H9 (cell line): ENCODE results near the gene ACVR1C. TPM values are rescaled to one million over a fixed set of nuclear protein-coding genes. Genes with fewer than 3 reads are reported as not detected.

Source experiments
- DNase-seq: peaks from one replicate; pipeline ENCODE4 v3.0.0-alpha.2; 2017
- H2AFZ ChIP-seq: one replicate; pipeline ENCODE4 v1.6.1; 2013; ENCODE audit warnings: mild to moderate bottlenecking, low read length, control low read depth, moderate library complexity
- H2AK5ac ChIP-seq: 2 replicates; pipeline ENCODE4 v1.6.1; 2013; ENCODE audit warnings: low read length, control low read depth, mixed read lengths; ENCODE audit not compliant: insufficient read length
- H2BK120ac ChIP-seq: one replicate; pipeline ENCODE4 v1.6.1; 2013; ENCODE audit warnings: low read depth, mild to moderate bottlenecking, low read length, control low read depth, inconsistent platforms; ENCODE audit not compliant: poor library complexity, severe bottlenecking
- H2BK12ac ChIP-seq: 2 replicates; pipeline ENCODE4 v1.6.1; 2013; ENCODE audit warnings: low read length, control low read depth, mixed read lengths, low read depth; ENCODE audit not compliant: insufficient read length
- H2BK15ac ChIP-seq: 2 replicates; pipeline ENCODE4 v1.6.1; 2013; ENCODE audit warnings: low read depth, low read length, control low read depth
- H2BK20ac ChIP-seq: one replicate; pipeline ENCODE4 v1.6.1; 2013; ENCODE audit warnings: low read depth, mild to moderate bottlenecking, low read length, control low read depth, inconsistent platforms; ENCODE audit not compliant: poor library complexity, severe bottlenecking
- H2BK5ac ChIP-seq: 2 replicates; pipeline ENCODE4 v1.6.1; 2013; ENCODE audit warnings: low read length, control low read depth, mixed read lengths; ENCODE audit not compliant: insufficient read length
- H3K14ac ChIP-seq: 2 replicates; pipeline ENCODE4 v1.6.1; 2013; ENCODE audit warnings: low read length, control low read depth; ENCODE audit not compliant: insufficient read depth
- H3K18ac ChIP-seq: 2 replicates; pipeline ENCODE4 v1.6.1; 2013; ENCODE audit warnings: low read depth, mild to moderate bottlenecking, mixed read lengths, low read length, control low read depth; ENCODE audit not compliant: insufficient read length
- H3K23ac ChIP-seq: 2 replicates; pipeline ENCODE4 v1.6.1; 2013; ENCODE audit warnings: low read length, control low read depth, mixed read lengths, low read depth; ENCODE audit not compliant: insufficient read length
- H3K23me2 ChIP-seq: 2 replicates; pipeline ENCODE4 v1.6.1; 2013; ENCODE audit warnings: low read depth, mild to moderate bottlenecking, mixed read lengths, low read length, control low read depth; ENCODE audit not compliant: insufficient read length, poor library complexity, severe bottlenecking
- H3K27ac ChIP-seq: 2 replicates; pipeline ENCODE4 v1.5.1; 2013; ENCODE audit warnings: low read length, control low read depth, mixed read lengths, low read depth; ENCODE audit not compliant: insufficient read length
- H3K27me3 ChIP-seq: 2 replicates; pipeline ENCODE4 v1.6.1; 2013; ENCODE audit warnings: low read length, control low read depth, inconsistent platforms; ENCODE audit not compliant: insufficient read depth
- H3K4ac ChIP-seq: 2 replicates; pipeline ENCODE4 v1.6.1; 2013; ENCODE audit warnings: low read depth, mild to moderate bottlenecking, control low read depth, inconsistent platforms, low read length, moderate library complexity
- H3K4me1 ChIP-seq: 2 replicates; pipeline ENCODE4 v1.6.1; 2013; ENCODE audit warnings: low read length, control low read depth, inconsistent platforms; ENCODE audit not compliant: insufficient read depth
- H3K4me2 ChIP-seq: 2 replicates; pipeline ENCODE4 v1.6.1; 2013; ENCODE audit warnings: low read length, control low read depth, mixed read lengths; ENCODE audit not compliant: insufficient read length, insufficient read depth
- H3K56ac ChIP-seq: 2 replicates; pipeline ENCODE4 v1.6.1; 2013; ENCODE audit warnings: low read depth, mild to moderate bottlenecking, mixed read lengths, low read length, control low read depth; ENCODE audit not compliant: insufficient read length
- H3K79me1 ChIP-seq: 2 replicates; pipeline ENCODE4 v1.6.1; 2013; ENCODE audit warnings: low read depth, mild to moderate bottlenecking, moderate library complexity, low read length, control low read depth, inconsistent platforms; ENCODE audit not compliant: insufficient read depth, poor library complexity, severe bottlenecking
- H3K79me2 ChIP-seq: 2 replicates; pipeline ENCODE4 v1.6.1; 2013; ENCODE audit warnings: low read length, control low read depth, inconsistent platforms; ENCODE audit not compliant: insufficient read depth
- H3K9ac ChIP-seq: 2 replicates; pipeline ENCODE4 v1.6.1; 2013; ENCODE audit warnings: low read length, control low read depth, mixed read lengths; ENCODE audit not compliant: insufficient read length; ENCODE audit errors: extremely low read depth
- H3K9me3 ChIP-seq: one replicate; pipeline ENCODE4 v1.6.1; 2013; ENCODE audit warnings: low read depth, low read length, inconsistent platforms; ENCODE audit not compliant: control insufficient read depth
- H3T11ph ChIP-seq: one replicate; pipeline ENCODE4 v1.6.1; 2013; ENCODE audit warnings: mild to moderate bottlenecking, low read length, control low read depth, inconsistent platforms
- H4K20me1 ChIP-seq: one replicate; pipeline ENCODE4 v1.6.1; 2013; ENCODE audit not compliant: control insufficient read depth, insufficient read length, insufficient read depth
- H4K5ac ChIP-seq: 2 replicates; pipeline ENCODE4 v1.6.1; 2013; ENCODE audit warnings: low read depth, mild to moderate bottlenecking, mixed read lengths, low read length, control low read depth; ENCODE audit not compliant: insufficient read length
- H4K8ac ChIP-seq: replicated peaks from 2 replicates; pipeline ENCODE4 v1.6.1; 2013; ENCODE audit warnings: low read length, control low read depth, mixed read lengths, low read depth; ENCODE audit not compliant: insufficient read length
- H4K91ac ChIP-seq: 2 replicates; pipeline ENCODE4 v1.6.1; 2013; ENCODE audit warnings: low read depth, mild to moderate bottlenecking, moderate library complexity, mixed read lengths, low read length, control low read depth; ENCODE audit not compliant: insufficient read length
- H3K27ac Mint-ChIP-seq, 3 experiments: 2 replicates in 2 of 3; 3 replicates in 1 of 3; pipeline ENCODE4 v1.8.0; 2020 to 2021; ENCODE audit warnings: mixed read lengths in 3 of 3, mild to moderate bottlenecking in 1 of 3, moderate library complexity in 1 of 3
- H3K27me3 Mint-ChIP-seq: 2 replicates; pipeline ENCODE4 v1.8.0; 2021; ENCODE audit warnings: low read depth, mild to moderate bottlenecking, moderate library complexity, mixed read lengths
- H3K36me3 Mint-ChIP-seq, 3 experiments: 2 replicates in 2 of 3; 3 replicates in 1 of 3; pipeline ENCODE4 v1.8.0; 2020 to 2021; ENCODE audit warnings: low read depth in 3 of 3, mixed read lengths in 3 of 3; ENCODE audit not compliant: insufficient read depth in 1 of 3
- H3K4me1 Mint-ChIP-seq, 2 experiments: 2 replicates each; pipeline ENCODE4 v1.8.0; 2020; ENCODE audit warnings: mixed read lengths in 2 of 2
- H3K4me3 Mint-ChIP-seq, 2 experiments: 2 replicates in 1 of 2; 3 replicates in 1 of 2; pipeline ENCODE4 v1.8.0; 2020 to 2021; ENCODE audit warnings: mild to moderate bottlenecking in 2 of 2, mixed read lengths in 2 of 2, moderate library complexity in 1 of 2
- H3K9me3 Mint-ChIP-seq, 2 experiments: 2 replicates in 1 of 2; 3 replicates in 1 of 2; pipeline ENCODE4 v1.8.0; 2020; ENCODE audit warnings: mild to moderate bottlenecking in 2 of 2, mixed read lengths in 2 of 2, moderate library complexity in 1 of 2
- WGBS: extraction: QIAGEN DNeasy Blood & Tissue Kit; methylation state at CpG from one replicate; pipeline ENCODE4 v1.1.7; 2013; ENCODE audit warnings: missing lambda C conversion rate, low lambda C conversion rate, mixed read lengths; ENCODE audit not compliant: insufficient read length; ENCODE audit errors: extremely low coverage; 5-methylcytosine and 5-hydroxymethylcytosine counted together
- total RNA-seq: library from RNA; stranded (reverse); gene quantifications from 2 replicates; pipeline ENCODE4 v1.2.1, GENCODE V29; 2021
- TF ChIP-seq, protein P1 (sequence below): fragments of 200-600 bp; sonication (generic); conservative IDR thresholded peaks from 3 replicates; pipeline ENCODE4 v1.8.0; 2021; ENCODE audit warnings: antibody characterized with exemption, mild to moderate bottlenecking

The ACVR1C gene
- total RNA-seq, 1 experiment from 2014 or later, result 0.81 TPM

DNA sequence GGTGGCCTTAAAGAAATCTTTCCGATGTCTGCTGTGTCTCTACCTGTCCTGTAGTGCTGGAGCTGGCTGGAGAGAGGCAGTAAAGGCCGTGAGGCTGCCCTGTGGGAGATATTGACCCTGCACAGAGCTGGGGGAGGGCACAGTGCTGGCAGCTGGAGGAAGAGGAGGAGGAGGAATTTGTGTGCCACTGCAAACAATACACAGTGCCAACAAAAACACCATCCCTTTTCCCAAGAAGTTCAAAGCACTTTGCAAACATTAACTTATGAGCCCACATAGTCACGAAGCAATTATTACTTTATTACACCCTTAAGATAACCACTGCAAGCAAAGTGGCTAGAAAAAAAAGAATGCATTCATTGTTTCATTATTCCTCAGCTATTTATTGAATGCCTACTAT is 139.8 kb downstream of the ACVR1C start:
- H3K4me2 ChIP-seq, result no peak overlapping the region
- TF ChIP-seq, protein P1, sequence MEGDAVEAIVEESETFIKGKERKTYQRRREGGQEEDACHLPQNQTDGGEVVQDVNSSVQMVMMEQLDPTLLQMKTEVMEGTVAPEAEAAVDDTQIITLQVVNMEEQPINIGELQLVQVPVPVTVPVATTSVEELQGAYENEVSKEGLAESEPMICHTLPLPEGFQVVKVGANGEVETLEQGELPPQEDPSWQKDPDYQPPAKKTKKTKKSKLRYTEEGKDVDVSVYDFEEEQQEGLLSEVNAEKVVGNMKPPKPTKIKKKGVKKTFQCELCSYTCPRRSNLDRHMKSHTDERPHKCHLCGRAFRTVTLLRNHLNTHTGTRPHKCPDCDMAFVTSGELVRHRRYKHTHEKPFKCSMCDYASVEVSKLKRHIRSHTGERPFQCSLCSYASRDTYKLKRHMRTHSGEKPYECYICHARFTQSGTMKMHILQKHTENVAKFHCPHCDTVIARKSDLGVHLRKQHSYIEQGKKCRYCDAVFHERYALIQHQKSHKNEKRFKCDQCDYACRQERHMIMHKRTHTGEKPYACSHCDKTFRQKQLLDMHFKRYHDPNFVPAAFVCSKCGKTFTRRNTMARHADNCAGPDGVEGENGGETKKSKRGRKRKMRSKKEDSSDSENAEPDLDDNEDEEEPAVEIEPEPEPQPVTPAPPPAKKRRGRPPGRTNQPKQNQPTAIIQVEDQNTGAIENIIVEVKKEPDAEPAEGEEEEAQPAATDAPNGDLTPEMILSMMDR, result no peak
- no peaks in the 10 kb centered on the region for H3K27me3 Mint-ChIP-seq
- H2BK15ac ChIP-seq, result no peak overlapping the region
- no peaks in the 10 kb centered on the region for H3K4me1 ChIP-seq
- no peaks in the 10 kb centered on the region for H3K23me2 ChIP-seq
- no peak overlapping the region for H4K91ac ChIP-seq
- WGBS, result no CpG with 5 or more reads among the region's 3 CpGs
- H4K20me1 ChIP-seq, result no peaks in the 10 kb centered on the region
- no peak overlapping the region for H3T11ph ChIP-seq
- H3K23ac ChIP-seq, result no peak overlapping the region
- no peaks in the 10 kb centered on the region for H3K27me3 ChIP-seq
- H2BK5ac ChIP-seq, result no peak overlapping the region
- no peak overlapping the region for H3K56ac ChIP-seq
- H4K5ac ChIP-seq, result no peak overlapping the region
- H3K4me3 Mint-ChIP-seq, result no peak overlapping the region
- H2BK12ac ChIP-seq, result no peak overlapping the region
- no peaks in the 10 kb centered on the region for H3K79me2 ChIP-seq
- H3K14ac ChIP-seq, result no peak overlapping the region
- no peaks in the 10 kb centered on the region for H3K79me1 ChIP-seq
- H3K27ac ChIP-seq, result no peak overlapping the region
- peaks cover 4 to 7% of the 10 kb centered on the region in 2 experiments; a peak in 3 of 4 replicates for H3K4me1 Mint-ChIP-seq
- no peak overlapping the region for H3K9ac ChIP-seq
- H3K4ac ChIP-seq, result no peak overlapping the region
- H2AK5ac ChIP-seq, result no peak overlapping the region
- no peak overlapping the region for H3K18ac ChIP-seq
- DNase-seq, result no peak
- no peak overlapping the region for H3K27ac Mint-ChIP-seq
- H3K9me3 ChIP-seq, result no peaks in the 10 kb centered on the region
- H4K8ac ChIP-seq, result no peak overlapping the region
- no peak overlapping the region for H2BK120ac ChIP-seq
- H2BK20ac ChIP-seq, result no peak overlapping the region
- H3K9me3 Mint-ChIP-seq, result no peaks in the 10 kb centered on the region
- no peak overlapping the region for H2AFZ ChIP-seq
- no peaks in the 10 kb centered on the region for H3K36me3 Mint-ChIP-seq
